ENCODE data around the gene ITCH. TPM values are rescaled to one million over a fixed set of nuclear protein-coding genes. Genes with fewer than 3 reads are reported as not detected.

Gene ITCH
- total RNA-seq, 3 donors from 2014 or later = 56.6 to 72.3 (median 60.6) TPM

GRCh38 chr20:34560141-34560523 lies 197.1 kb downstream of the ITCH start:
- peaks cover 0 to 3% of the 10 kb centered on the region in 2 donors for H3K4me1 ChIP-seq
- no peaks in the 10 kb centered on the region for H3K36me3 ChIP-seq
- intact Hi-C loops (cut with DNase I; ENCODE audit: low total_unique reads) = no loop called here
- no peak overlapping the region for H3K4me3 ChIP-seq
- H3K27me3 ChIP-seq = no peaks in the 10 kb centered on the region
- no peaks in the 10 kb centered on the region for H3K9me3 ChIP-seq
- TF ChIP-seq POLR2AphosphoS5 (IDR thresholded peaks at IDR 0.05) (no peak), CTCF (IDR thresholded peaks at IDR 0.05) (no peak), POLR2A (IDR thresholded peaks at IDR 0.05) (no peak)
- H3K27ac ChIP-seq = peak overlapping the region; percentile 97 to 98
- DNase-seq (ENCODE audit: low spot score in 2 of 2) = peak in 1 of 2 donors; percentile 38

GRCh38 chr20:34560614-34561013 lies 197.5 kb downstream of the ITCH start:
- H3K27me3 ChIP-seq = no peaks in the 10 kb centered on the region
- H3K27ac ChIP-seq = peak overlapping the region; percentile 97 to 98
- no peak for TF ChIP-seq CTCF (IDR thresholded peaks at IDR 0.05)
- no peak for TF ChIP-seq POLR2AphosphoS5 (IDR thresholded peaks at IDR 0.05)
- no peak for TF ChIP-seq POLR2A (IDR thresholded peaks at IDR 0.05)
- no peaks in the 10 kb centered on the region for H3K36me3 ChIP-seq
- no peaks in the 10 kb centered on the region for H3K9me3 ChIP-seq
- no peak overlapping the region for H3K4me3 ChIP-seq
- intact Hi-C loops (cut with DNase I; ENCODE audit: low total_unique reads) = no loop called here
- H3K4me1 ChIP-seq = peaks cover 0 to 3% of the 10 kb centered on the region in 2 donors
- DNase-seq (ENCODE audit: low spot score in 2 of 2) = no peak

Other genes starting within 250 kb of the ITCH start
- gene ASIP, start 121.8 kb upstream of the ITCH start, total RNA-seq = under 1 TPM in 1 of 3 donors, not detected in 2; 0.96 TPM
- gene AHCY, start 59.9 kb upstream of the ITCH start, total RNA-seq = 100 to 1,000 TPM in 1 of 3 donors, 10 to 100 TPM in 2; 66.9 to 105 (median 88.4) TPM
- 10 to 100 TPM; 77.7 to 100.0 (median 98.1) TPM for gene DYNLRB1, start 153.1 kb downstream of the ITCH start, total RNA-seq
- gene MAP1LC3A, start 195.4 kb downstream of the ITCH start, total RNA-seq = 10 to 100 TPM; 39.2 to 58.2 (median 51.5) TPM